ENCODE data around the gene SETBP1. TPM values are rescaled to one million over a fixed set of nuclear protein-coding genes. Genes with fewer than 3 reads are reported as not detected.

The SETBP1 gene
- total RNA-seq, 1 donor: 16.2 TPM

- no peak for DNase-seq (ENCODE audit: low read depth in 2 of 3, low spot score in 2 of 3)
These were observed 212.5 kb downstream of the SETBP1 start for GRCh38 chr18:44893045-44893706.

GRCh38 chr18:44893966-44894365 lies 213.3 kb downstream of the SETBP1 start:
- no peak for DNase-seq (ENCODE audit: low read depth in 2 of 3, low spot score in 2 of 3)

- no peak for DNase-seq (ENCODE audit: low read depth in 2 of 3, low spot score in 2 of 3)
These were observed 214.6 kb downstream of the SETBP1 start for GRCh38 chr18:44895176-44895798.

GRCh38 chr18:44896846-44897245 lies 216.2 kb downstream of the SETBP1 start:
- no peak for DNase-seq (ENCODE audit: low read depth in 2 of 3, low spot score in 2 of 3)

DNA sequence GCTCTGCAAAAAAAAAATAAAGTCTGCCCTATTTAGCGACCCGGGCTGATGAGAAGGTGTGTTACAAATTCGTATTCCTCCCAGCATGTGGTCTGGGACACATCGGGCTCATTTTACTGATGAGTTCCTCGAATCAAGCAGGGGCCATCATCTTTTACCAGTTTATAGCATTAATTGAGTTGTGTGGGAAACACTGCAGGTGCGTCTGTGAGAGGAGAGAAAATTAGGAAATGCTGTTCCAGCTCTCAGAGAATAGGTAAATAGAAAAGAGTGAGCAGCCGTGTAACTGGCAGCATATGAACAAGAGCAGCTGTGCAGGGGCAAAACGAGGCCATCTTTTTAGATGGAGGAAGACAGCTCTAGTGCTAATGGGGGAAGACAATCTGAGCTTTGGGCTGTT lies 216.7 kb downstream of the SETBP1 start:
- DNase-seq (ENCODE audit: low read depth in 2 of 3, low spot score in 2 of 3): no peak

DNA sequence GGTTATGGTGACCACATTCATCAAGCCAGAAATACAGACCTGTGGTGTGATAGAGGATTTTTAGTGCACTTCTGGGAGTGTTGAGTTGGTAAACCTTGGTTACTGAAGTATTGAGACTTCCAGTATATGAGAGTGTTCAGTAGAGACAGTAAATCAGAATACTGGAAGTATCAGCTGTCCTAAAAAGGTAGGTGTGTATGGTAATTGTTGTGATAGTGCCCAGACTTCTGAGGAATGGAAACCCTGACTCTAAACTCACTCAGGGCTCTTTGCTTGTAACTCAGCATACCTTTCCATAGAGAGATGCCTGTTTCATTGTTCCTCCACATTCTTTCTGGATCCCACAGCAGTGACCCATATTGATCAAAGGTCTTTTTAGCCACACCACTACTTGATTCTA lies 217.1 kb downstream of the SETBP1 start:
- DNase-seq (ENCODE audit: low read depth in 2 of 3, low spot score in 2 of 3): no peak

DNA sequence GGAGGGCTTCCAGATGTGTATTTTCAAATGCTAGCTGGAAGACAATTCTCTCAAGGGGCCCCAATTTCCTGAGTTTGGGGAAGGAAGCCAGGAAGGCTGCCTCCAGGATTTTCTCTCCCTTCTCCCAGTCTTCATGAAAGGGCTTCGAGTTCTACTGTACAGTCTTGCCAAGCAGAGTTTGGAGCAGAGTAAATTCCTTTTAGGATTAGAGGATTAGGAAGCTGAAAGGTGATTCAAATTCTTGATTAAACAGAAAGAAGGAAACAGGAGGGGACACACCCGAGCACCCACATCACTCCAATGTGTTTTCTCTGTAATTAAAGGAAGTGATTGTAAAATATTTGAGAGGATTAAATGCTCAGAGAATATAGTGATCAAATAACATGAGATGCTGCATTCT lies 217.8 kb downstream of the SETBP1 start:
- DNase-seq (ENCODE audit: low read depth in 2 of 3, low spot score in 2 of 3): no peak

GRCh38 chr18:44899832-44900231 lies 219.1 kb downstream of the SETBP1 start:
- DNase-seq (ENCODE audit: low read depth in 2 of 3, low spot score in 2 of 3): no peak

GRCh38 chr18:44900627-44901026 lies 219.9 kb downstream of the SETBP1 start:
- no peak for DNase-seq (ENCODE audit: low read depth in 2 of 3, low spot score in 2 of 3)

GRCh38 chr18:44901283-44901682 lies 220.6 kb downstream of the SETBP1 start:
- DNase-seq (ENCODE audit: low read depth in 2 of 3, low spot score in 2 of 3): no peak

DNA sequence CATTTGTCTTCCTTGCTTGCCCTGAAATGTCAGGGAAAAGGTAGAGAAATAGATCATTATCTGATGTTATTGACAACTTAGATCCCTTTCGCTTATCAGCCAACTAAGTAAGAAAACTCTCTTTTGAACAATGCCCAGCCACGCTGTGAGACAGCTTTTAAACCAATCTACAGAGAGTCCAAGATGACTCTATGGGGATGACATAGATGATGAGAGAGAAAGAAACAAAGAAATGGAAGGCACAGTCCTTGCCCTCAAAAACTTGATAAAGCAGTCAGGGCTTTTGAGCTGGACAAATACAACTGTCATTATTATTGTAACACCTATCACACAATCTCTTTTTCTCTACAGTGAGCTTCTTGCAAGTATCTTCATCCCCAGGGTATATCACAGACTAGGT lies 222.6 kb downstream of the SETBP1 start:
- no peak for DNase-seq (ENCODE audit: low read depth in 2 of 3, low spot score in 2 of 3)

- DNase-seq (ENCODE audit: low read depth in 2 of 3, low spot score in 2 of 3): no peak
These were observed 224.1 kb downstream of the SETBP1 start for GRCh38 chr18:44904768-44905167.

DNA sequence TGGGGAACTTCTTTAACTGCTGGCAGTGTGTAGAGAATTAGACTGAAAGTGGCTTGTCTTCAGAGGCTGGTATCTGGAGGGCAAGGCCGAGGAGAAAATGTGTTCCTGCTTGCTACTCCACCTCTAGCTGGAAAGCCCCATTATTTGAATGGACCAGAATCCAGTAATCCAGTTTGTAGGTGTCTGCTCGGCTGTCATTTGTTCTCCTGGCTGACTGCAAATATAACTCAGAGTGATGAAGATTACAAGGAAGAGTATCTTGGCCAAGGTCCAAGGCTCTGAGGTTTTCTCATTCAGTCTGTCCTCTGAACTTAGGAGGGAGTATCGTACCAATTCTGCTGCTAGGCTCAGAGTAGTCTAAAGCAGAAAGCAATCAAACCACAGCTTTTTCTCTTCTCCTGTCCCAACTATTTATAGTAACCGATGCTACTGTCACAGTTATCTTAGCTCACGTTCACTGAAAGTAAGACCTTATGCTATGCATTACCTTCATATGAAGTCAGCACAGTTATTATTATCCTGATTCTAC lies 228.6 kb downstream of the SETBP1 start:
- DNase-seq (ENCODE audit: low read depth in 2 of 3, low spot score in 2 of 3): peak in 1 of 3 donors; percentile 26

- DNase-seq (ENCODE audit: low read depth in 2 of 3, low spot score in 2 of 3): no peak
These were observed 230.6 kb downstream of the SETBP1 start for GRCh38 chr18:44911260-44911659.

DNA sequence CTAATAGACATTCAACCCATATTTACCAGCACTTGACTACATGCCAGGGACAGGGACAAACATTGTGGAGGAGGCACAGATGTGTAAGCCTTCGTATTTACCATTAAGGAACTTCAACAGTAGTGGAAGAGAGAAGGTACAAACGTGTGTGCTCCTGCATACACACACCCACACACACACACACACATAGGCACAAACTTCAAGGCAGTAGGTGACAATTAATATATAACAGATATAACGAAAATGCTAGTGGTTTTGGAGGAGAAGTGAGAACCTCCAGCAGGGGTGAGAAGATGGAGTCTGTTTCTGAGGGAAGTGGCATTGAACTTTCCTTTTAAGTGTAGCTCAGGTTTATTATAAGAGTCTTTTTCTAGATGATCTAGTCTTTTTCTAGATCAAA lies 231.1 kb downstream of the SETBP1 start:
- no peak for DNase-seq (ENCODE audit: low read depth in 2 of 3, low spot score in 2 of 3)

DNA sequence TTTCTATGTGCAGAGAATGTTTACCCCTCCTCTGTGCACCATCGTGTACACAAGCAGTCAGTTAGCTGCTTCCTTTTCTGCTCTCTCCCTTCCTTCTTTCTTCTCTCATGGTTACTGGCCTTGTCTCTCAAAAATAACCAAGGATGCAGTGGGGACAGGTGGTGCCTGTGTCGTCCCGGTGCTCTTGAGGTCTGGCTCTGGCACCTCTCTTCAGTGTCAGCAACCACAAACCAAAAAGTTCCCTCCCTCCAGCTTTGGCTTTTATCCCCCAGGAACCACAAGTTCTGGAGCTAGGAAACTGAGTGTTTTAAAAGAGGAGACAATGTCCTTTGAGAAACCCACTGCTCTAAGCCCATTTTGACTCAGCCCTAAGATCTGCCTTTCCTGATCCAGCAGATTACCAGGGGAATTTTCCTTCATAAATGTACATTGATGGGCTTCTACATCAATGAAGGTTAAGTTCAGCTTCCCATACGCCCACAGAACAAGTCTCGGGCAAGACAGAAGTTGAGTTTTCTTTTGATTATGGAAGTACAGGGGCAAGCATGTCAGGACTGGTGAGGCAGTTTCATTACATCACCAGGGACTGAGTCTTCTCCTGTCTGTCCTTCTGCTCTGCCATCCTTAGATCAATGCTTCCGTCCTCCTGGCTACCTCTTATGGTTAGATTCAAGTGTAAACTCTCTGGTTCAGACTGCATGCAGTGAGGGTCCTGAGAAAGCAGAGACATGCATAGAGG lies 232.2 kb downstream of the SETBP1 start:
- no peak for DNase-seq (ENCODE audit: low read depth in 2 of 3, low spot score in 2 of 3)

DNA sequence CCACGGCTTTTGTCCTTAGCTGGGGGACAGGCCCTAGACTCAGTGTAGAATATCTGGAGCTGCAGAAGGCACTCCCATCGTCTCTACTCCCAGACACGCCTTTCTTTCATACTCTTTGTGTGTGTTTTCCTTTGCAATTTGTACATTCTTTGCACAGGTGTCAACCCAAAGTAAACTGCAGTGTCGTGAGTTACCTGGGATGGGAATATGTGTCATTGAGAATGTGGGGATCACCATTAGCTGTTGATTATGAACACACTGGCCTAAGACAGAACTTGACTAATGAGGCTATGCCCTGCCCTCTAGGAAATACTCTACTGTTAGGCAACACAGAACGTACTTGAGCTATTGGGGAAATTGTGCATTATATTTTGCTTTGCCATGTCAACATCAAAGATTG lies 233.3 kb downstream of the SETBP1 start:
- no peak for DNase-seq (ENCODE audit: low read depth in 2 of 3, low spot score in 2 of 3)

DNA sequence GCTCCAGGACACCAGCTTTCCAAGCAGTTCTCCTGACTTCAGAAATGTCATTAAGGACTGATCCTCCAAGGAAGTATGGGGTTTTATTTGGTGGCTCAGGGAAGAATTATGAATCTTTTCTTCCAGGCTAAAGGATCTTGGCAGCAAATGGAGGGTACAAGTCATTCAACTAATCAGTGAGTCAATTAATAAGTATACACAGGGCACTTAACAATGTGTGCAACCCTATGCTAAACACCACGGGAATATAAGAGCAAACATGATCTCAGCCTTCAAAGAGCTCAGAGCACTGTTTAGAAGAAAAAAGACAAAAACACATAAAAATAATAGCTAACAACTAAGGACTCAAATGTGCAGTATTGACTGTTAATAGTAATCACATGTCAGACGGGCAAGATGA lies 234.5 kb downstream of the SETBP1 start:
- DNase-seq (ENCODE audit: low read depth in 2 of 3, low spot score in 2 of 3): no peak

DNA sequence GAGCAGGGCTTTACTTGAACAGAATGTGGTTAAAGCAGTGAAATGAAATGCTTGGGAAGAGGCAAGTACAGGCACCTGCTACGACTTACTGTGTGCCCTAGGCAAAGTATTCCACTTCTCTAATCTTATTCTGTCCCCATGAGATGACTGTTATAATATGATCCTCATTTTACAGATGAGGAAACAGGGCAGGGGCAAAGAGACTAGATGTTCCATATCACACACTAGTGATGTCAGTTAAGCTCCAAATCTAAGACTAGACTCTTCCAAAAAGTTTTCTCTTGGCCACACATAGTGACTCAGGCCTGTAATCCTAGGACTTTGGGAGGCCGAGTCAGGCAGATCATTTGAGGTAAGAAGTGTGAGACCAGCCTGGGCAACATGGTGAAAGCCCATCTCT lies 235.0 kb downstream of the SETBP1 start:
- no peak for DNase-seq (ENCODE audit: low read depth in 2 of 3, low spot score in 2 of 3)

DNA sequence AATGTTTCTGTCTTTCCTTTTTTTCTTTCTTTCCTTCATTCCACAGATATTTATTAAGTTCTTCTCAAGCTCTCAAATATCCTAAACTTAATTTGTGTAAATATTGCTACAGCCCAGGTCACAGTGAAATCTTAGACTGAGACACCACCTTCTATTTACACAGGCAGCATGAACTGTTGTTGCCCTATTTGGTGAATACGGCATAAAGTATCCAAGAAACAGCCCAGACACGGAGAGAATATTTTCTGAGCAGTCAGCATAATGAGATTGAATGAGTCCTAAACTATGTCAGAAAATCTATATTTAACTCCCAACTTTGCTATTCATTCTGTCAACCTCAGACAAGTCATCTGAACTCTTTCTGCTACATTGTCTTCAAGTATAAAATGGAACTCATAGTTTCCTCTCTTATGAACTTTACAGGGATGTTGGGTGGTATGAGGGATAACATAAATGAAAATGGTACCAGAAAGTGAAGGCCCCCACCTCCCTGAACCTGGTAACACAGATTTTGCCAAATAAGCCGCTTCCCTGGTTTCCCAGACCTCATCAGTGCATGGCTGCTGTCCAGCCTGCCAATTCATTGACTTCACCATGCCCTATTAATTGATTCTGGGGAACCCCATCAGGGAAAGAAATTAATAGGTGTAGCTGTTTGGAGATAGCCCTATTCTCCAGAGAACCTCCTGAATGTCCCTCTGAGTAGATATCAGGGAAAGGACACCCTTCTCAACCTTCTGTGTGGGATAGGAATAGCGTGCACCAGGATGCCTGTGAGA lies 235.9 kb downstream of the SETBP1 start:
- no peak for DNase-seq (ENCODE audit: low read depth in 2 of 3, low spot score in 2 of 3)
